HG03045 (cell line): Measurements from ENCODE around the gene GOLGA8A.
A peak's percentile ranks its signal among the peaks of the same experiment; 100 is the strongest.
"Not testable (repeated sequence)": the region's sequence is repeated elsewhere in the genome, so short reads cannot be mapped to it uniquely, and the experiment has no call there.

Source experiments
- ATAC-seq: cut with Tn5 transposase; IDR thresholded peaks from one replicate; pipeline ENCODE4 v1.9.1; 2021; ENCODE audit warnings: mild to moderate bottlenecking, moderate library complexity; ENCODE audit not compliant: unreplicated experiment

GOLGA8A gene, protein sequence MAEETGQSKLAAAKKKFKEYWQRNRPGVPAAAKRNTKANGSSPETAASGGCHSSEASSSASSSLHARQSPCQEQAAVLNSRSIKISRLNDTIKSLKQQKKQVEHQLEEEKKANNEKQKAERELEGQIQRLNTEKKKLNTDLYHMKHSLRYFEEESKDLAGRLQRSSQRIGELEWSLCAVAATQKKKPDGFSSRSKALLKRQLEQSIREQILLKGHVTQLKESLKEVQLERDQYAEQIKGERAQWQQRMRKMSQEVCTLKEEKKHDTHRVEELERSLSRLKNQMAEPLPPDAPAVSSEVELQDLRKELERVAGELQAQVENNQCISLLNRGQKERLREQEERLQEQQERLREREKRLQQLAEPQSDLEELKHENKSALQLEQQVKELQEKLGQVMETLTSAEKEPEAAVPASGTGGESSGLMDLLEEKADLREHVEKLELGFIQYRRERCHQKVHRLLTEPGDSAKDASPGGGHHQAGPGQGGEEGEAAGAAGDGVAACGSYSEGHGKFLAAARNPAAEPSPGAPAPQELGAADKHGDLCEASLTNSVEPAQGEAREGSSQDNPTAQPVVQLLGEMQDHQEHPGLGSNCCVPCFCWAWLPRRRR

GRCh38 chr15:34437687-34438086 is at the start of gene GOLGA8A:
GOLGA8A (minus strand) TSS chr15:34437808; CDS start chr15:34389691, 48,117 bp downstream.
- ATAC-seq, result peak; percentile 64

GRCh38 chr15:34483644-34484043 is 46.0 kb upstream of the GOLGA8A start:
- no peak for ATAC-seq

- no peak for ATAC-seq
Observed at GRCh38 chr15:34481370-34481769, 43.8 kb upstream of the GOLGA8A start.

GRCh38 chr15:34473840-34474239 is 36.2 kb upstream of the GOLGA8A start:
- no peak for ATAC-seq

- no peak for ATAC-seq
Observed at GRCh38 chr15:34472947-34473346, 35.3 kb upstream of the GOLGA8A start.

- no peak for ATAC-seq
Observed at GRCh38 chr15:34470892-34471291, 33.3 kb upstream of the GOLGA8A start.

DNA sequence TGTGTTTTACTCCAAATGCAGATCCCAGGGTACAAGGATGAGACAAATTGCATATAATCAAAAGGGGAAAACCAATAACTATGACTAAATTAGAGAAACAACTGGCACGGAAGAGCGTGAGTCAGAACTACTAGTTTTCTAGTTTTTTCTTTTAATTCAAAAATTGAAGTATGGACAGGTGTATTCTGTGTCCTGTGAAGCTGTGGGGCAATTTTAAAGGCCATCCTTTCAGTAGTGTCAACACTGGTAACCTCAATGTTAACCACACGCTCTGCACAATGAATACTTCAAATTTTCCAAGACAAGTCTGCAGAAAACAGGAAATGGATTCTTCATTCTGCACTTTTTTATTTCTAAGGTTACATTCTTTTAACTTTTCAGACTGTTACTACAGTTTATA is 32.5 kb upstream of the GOLGA8A start:
- no peak for ATAC-seq

DNA sequence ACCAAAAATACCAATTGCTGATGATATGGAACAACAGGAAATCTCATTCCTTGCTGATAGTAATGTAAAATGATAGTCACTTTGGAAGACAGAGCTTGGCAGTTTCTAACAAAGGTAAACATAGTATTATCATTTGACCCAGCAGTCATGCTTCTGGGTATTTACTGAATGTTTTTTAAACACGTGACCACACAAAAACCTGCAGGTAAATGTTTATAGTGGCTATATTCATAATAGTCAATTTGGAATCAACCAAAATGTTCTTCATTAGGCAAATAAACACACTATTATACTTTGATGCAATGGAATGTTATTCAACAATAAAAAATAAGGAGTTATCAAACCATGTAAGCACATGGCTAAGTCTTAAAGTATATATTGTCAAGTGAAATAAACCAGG is 24.1 kb upstream of the GOLGA8A start:
- no peak for ATAC-seq

DNA sequence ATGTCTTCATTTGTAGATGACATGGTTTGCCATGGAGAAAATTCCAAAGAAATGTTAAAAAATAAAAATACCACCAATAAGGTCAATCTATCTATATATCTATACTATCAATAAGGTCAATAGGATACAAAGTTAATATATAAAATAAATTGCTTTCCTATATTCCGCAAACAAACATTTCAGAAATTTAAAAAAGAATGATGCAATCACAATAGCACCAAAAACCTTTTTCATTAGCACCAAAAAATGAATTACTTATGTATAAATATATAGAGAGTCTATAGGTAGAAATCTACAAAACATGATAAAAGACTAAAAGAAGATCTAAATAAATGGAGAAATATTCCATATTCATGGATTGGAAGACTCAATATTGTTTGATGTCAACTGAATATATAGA is 22.8 kb upstream of the GOLGA8A start:
- no peak for ATAC-seq

DNA sequence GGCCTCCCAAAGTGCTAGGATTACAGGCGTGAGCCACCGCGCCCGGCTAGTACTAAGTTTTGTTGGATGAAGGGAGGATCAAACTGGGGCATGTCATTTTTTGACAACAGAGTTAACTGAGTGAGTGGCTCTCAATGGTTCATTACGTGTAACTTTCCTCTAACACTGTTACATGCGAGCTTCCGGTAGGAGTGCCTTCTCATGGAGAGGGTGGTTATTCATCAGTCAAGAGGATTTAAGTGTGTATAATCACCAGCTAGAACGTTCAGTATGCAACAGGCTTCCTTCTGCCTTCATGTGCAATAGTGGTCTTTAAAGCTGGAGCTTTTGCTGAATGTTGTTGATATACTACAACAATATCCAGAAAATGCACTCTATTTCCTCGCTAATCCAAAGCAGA is 19.1 kb upstream of the GOLGA8A start:
- ATAC-seq, result no peak

- ATAC-seq, result no peak
Observed at GRCh38 chr15:34442891-34443290, 5.3 kb upstream of the GOLGA8A start.

GRCh38 chr15:34439878-34440277 is 2.3 kb upstream of the GOLGA8A start:
- no peak for ATAC-seq

DNA sequence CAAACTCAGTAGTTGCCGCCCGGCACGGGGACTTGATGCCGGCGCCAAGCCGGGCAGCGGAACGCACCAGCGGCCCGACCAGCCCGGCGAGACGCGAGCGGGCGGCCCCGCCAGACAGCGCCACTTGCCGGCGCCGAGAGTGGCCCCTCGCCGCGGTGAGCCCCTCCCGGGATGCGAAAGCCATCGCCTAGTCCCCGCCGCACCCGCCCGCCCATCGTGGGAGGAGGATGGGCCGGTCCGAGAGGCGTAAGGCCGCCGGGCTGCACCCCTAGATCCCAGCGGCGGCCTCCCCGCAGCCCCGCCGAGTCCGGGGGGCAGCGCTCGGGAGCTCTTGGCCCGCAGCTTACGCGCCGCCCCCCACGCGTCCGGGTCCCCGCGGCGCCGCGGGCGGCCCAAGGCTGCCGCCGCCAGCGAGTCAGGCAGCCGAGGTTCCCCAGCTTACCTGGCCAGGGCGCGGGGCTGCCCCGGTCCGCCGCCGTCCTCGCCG is 609 bp downstream of the GOLGA8A start:
- peak; percentile 55 for ATAC-seq

- ATAC-seq, result peak; percentile 32
Observed at GRCh38 chr15:34436126-34436955, 1.3 kb downstream of the GOLGA8A start.

DNA sequence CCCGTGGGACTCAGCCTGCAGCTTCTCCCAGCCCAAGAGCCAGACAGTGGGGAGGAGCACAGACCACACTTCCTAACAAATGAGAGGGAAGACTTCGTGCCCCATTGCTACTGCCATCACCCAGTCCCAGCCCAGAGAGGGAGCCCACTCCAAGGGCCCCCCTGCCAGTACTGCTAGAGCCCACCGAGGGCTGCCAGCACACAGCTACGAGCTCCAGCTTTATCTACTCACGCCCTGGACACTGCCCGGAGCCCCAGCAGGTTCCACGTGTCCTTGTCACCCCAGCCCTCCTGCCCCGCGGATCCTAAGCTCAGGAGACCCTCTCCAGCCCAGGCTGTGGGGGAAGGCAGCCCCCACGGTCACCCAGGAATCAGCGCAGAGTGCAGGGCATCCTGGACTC is 1.9 kb downstream of the GOLGA8A start:
- no peak for ATAC-seq

DNA sequence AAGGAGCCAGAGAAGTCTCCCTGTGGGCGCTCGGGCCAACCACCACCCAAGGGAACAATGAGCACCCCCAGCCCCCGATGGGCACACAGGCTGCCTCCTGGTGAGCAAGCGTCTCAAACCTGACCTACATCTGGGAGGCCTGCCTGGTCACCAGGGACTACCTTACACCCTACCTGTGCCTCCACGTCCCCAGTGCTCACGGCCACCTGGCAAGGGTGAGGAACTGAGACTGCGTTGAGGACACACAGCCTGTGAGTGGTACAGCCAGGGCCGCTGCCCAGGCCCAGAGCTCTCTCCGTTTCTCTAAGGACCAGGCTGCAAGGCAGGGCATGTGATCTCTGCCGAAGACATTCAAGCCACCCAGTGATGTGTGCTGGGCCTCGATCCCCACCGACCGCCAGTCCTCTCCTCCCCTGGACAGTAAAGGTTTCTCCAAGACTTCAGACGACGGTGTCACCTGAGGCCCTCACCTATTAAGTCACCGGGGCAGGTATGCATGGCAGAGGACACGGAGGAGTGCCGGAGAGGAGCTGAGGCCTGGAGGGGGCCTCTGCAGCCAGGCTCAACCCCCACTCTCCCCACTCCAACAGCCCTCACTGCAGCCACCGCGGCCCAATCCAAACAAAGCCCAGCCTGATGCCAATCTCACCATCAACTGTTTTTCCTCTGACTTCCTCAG is 2.8 kb downstream of the GOLGA8A start:
- no peak for ATAC-seq

DNA sequence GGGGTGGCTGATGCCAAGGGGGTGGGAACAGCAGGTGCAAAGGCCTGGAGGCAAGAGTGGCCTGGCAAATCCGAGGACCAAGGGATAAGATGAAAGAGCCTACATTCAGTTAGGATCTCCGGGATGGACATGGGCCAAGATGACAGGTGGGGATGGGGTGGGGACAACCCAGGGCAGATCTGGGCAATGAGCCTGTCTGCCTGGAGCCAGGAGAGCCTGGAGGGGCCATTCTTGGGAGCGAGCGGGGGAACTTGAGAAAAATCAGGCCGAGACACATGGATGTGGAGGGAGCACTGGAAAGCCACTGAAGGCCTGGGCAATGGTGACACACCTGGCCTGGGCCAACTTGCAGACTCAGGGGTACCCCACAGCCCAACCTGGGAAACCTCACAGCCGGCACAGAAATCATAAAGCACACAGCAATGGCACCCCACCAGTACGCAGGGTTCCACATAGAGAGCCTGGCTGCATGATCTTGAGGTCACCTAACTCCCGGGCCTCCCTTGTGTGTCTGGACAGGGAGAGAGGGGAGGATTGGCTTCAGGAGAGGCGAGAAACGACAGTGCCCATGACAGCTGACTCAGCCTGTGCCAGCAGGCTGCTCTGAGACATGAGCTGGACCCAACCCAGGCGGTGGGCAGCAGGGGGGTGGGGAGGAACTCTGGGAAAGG is 3.5 kb downstream of the GOLGA8A start:
- ATAC-seq, result not testable (repeated sequence)

- not testable (repeated sequence) for ATAC-seq
Observed at GRCh38 chr15:34430642-34431041, 7.0 kb downstream of the GOLGA8A start.

GRCh38 chr15:34423425-34424090 is 14.1 kb downstream of the GOLGA8A start:
- ATAC-seq, result not testable (repeated sequence)

GRCh38 chr15:34420953-34421352 is 16.7 kb downstream of the GOLGA8A start:
- not testable (repeated sequence) for ATAC-seq
